GM18498 (cell line): ENCODE data around the gene GAL3ST2.

Experiments
- ATAC-seq: cut with Tn5 transposase; IDR thresholded peaks from one replicate; pipeline ENCODE4 v1.9.1; 2021; ENCODE audit warnings: mild to moderate bottlenecking, moderate library complexity; ENCODE audit not compliant: unreplicated experiment

The GAL3ST2 gene

DNA sequence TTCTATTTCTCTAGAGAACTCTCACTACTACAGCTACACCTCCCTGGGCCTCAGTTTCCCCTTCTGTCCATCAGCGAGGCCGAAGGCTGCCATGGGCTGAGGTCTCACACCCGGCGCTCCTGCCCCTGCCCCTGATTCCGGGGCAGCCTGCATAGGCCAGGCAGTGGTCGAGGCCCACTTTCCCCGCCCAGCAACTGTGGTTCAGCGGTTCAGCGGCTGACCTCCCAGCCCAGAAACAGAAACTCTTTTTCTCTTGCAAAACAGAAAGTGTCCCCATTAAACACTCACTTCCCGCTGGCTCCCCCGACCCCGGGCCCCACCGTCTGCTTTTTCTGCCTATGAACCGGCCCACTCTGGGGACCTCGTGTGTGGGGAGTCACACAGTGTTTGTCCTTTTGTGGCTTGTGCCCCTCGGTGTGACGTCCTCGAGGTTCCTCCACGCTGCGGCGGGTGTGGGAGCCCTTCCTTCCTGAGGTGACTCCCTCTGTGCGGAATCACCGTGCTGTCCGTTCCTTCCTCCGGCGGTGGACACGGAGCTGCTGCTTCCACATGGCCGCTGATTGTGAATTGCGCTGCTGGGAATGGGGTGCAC, 66.1 kb downstream of the GAL3ST2 start:
- ATAC-seq, result no peak

DNA sequence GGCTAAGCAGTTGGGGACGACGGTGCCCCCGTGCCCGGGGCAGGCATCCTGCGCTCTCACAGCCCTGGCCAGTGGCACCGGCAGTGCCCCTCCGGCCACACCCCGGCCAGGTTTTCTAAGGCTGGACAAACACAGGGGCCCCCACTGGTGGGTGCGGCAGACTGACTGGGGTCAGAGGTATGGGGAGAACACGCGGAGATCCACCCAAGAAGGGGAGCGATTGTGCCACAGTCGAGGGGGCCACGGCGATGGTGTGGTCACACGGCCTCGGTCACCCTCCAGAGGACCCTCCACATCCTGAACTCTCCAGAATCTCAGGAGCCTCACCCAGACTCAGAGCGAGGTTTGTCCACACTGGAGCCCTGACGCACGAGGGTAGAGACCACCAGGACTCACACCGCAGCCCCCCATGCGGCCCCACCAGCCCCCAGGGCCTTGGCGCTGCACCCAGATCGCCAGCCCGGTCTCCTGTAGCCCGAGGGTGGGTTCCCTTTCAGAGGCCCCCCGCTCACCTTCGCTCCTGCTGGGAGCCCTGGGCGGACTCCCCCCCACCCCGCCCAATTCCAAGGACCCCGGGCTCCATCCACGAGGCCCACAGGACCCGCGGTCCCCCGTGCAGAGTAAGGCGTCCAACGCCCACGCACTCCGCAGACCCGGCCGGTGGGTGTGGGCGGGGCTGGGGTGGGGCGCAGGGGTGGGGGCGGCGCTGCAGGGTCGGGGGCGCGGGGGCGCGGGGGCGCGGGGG, 66.9 kb downstream of the GAL3ST2 start:
- peak; percentile 4 for ATAC-seq

DNA sequence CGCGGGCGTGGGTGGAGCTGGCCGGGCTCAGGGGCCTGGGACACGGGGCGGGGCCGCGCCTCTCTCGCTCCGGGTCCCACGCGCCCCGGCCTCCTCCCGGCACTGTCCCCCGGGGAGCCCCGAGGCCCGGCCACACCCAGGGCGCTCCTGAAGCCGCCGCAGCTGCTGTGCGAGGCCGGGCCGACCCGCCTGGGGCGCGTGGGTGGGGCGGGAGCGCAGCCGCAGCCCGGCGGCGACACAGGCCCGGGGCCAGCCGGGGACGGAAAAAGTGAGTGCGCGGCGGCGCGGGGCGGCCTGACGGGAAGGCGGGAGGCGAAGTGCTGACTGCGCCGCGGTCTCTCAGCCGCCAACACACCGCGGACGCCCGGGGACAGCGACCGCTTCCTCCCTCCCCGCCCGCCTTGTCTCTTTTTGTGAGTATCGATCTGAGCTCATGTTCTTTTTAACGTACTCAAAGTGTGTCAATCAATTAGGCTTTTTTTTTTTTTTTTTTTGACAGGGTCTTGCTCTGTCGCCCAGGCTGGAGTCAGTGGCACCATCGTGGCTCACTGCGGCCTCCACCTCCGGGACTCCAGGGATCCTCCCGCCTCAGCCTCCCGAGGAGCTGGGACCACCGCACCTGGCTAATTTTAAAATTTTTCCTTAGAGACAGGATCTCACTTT, 67.6 kb downstream of the GAL3ST2 start:
- peak; percentile 72 for ATAC-seq

DNA sequence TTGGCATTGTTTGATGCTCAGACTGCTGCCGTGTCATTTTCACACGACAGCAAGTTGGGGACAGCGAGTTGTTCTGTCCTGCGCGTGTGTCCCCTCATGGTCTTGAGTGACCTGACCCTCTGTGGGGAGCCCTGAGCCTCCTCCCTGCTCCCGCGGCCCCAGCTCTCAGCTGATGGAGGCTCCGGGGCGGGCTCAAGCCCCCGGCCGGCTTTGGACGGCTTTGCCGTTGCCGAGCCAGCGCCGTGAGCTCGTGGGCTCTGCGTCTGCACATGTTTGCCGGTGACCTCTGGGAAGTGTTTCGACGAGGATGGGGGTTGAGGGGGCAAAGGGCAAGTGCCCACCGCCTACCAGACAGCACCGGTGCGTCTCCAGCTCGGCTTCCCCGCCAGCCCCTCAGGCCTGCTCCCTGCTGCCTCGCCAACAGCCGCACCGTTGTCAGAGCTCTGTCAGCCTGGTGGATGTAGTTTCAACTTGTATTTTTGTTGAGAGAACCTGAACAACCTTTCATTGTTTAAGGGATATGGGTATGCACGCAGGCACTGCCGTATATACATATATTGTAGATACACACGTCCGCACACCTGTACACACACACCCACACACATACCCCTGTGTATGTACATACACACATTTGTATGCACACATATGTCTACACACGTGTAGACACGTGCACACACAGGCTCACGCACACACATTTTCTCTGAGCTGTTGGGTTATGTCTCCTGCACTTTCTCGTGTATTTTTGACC, 68.4 kb downstream of the GAL3ST2 start:
- ATAC-seq, result no peak

DNA sequence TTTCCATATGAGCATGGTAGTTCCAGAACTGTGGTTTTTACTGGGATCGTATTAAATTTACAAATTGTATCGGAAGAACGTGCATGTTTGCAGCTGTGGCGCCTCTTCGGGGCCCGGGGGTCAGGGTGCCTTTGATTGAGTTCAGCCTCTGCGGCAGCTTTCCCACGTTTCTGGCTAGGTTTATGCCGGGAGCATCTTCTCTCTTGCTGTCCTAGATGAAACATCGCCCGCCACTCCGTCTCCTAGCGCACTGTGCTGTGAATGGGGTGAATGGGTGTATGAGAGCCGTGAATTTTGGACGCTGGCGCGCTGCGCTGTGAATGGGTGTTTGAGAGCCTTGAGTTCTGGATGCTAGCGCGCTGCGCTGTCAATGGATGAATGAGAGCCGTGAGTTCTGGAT, 69.8 kb downstream of the GAL3ST2 start:
- no peak for ATAC-seq

DNA sequence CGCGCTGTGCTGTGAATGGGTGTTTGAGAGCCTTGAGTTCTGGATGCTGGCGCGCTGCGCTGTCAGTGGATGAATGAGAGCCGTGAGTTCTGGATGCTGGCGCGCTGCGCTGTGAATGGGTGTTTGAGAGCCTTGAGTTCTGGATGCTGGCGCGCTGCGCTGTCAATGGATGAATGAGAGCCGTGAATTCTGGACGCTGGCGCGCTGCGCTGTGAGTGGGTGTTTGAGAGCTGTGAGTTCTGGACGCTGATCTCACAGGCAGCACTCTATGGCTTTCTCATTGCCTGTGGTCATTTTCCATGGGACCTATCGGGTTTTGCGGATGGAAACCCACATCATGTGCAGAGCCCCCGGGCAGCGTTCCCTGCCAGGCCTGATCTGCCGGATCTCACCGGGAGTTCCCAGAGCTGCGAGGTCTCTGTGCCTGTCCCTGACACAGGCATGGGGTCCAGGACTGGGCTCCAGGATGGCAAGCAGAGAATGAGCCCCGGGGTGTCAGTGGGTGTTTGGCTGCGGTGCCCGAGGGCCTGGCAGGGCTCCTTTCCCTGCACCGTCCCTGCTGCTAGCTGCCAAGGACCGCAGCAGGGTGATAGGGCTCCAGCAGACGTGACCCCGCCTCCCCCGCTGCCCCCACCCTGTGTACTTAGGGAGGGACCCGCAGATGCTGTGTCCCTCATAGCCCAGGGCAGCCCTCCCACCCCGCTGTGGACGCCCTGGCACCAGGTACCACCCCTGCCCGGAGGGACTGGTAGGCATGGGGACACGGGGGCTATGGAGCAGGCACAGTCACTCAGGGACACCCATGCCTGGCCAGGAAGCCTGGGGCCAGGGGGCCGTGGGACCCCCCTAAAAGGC, 72.4 kb downstream of the GAL3ST2 start:
- no peak for ATAC-seq

DNA sequence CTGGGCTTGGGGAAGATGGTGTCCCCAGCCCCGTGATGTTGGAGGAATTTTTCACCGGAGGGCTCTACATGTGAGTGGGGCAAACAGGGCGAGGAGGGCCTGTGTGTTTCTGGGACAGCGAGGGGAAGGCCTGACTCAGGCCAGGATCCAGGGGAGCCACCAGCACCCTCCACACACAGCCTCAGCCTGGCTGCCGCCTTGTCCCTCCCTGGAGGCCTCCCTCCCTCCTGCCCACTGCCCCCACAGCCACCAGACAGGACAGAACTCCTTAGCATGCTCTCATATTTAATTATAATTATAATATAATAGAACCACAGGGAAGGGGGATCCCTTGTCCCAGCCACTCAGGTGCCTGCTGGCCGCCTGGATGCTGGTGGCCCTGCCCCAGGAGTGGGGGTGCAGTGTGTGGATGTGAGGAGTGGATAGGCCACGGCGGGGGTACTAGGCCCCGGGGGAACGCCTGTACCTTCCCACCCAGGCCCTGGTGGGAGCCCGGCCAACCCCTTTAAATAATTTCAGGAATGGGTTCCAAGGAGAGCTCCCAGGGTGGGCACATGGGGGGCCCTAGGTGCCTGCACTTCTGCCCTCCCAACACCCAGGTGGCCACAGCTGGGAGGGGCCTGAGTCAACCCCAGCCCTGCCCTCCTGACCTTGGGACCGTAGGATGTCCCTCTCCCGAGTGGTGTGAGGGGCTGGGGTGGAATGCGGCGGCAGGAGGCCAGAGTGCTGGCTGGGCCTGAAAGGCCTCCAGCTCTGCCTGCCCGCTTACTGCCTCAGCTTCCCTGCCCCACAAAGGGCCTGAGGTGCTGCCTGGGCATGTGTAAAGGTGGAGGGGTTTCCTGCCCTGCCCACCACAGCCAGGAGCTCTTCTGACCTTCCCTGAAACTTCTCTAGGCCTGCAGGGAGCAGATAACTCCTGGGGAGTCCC, 73.3 kb downstream of the GAL3ST2 start:
- ATAC-seq, result no peak

DNA sequence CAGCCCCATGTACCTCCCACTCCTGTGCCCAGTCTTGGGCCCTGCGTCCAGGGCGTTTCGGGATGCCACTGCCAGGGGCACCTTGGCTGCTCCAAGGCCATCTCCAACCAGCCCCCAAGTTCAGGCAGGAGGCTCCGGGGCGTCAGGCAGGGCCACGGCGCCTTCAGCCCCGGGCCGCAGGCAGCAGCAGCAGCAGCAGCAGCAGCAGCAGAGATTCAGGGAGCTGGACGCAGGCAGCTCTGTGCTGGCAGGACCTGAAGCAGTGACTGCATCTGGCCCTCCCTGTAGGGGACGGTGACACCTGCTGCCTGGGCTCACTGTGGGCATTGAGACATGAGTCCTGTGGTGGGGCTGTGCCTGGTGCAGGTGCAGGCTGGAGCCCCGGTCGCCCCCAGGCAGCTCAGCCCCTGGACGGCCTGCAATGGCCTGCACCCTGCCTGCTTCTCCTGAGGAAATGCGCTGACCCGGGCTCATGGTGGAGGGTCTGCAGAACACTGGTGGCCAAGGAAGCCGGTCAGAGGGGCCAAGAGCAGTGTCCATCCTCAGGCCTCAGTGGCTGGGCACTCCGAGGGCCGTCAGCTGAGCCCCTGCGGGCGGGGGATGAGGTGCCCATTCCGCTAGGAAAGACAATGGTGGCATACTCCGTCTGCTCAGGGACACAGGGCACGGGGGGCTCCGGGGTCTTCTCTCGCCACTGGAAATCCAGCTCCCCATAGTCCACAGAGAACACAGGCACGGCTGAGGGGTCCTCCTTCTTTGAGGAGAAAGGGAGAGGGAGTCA, 74.1 kb downstream of the GAL3ST2 start:
- ATAC-seq, result no peak

DNA sequence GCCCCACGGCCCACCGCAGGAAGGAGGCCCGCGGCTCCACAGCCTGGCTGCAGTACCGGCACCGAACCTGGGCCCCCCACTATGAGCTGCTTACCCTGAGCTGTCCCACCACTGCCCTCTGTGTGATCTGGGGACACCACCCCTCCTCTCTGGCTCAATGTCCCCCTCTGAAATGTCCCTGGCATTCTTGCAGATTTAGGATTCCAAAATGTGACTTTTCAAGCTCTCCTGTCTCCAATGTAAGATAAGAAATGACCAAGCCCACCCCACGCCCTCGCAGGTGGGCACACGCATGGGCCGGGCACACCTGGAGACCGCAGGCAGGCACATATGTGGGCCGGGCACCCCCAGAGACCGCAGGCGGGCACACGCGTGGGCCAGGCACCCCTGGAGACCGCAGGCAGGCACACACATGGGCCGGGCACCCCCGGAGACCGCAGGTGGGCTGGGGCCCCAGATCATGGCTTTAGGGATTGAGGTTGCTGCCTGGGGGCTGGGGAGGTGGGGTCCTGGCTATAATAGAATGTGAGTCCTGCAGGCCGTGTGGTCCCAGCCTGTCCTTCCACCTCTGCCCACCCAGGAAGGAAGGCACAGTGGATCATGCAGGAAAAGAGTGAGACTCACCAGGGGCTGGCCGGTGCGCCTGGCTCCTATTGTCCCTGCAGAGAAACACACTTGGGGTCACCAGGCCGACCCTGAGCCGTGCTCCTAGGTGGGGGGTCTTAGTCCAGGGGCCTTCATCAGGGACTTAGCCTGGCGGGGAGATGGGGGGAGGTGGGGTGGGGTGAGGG, 74.9 kb downstream of the GAL3ST2 start:
- ATAC-seq, result no peak

DNA sequence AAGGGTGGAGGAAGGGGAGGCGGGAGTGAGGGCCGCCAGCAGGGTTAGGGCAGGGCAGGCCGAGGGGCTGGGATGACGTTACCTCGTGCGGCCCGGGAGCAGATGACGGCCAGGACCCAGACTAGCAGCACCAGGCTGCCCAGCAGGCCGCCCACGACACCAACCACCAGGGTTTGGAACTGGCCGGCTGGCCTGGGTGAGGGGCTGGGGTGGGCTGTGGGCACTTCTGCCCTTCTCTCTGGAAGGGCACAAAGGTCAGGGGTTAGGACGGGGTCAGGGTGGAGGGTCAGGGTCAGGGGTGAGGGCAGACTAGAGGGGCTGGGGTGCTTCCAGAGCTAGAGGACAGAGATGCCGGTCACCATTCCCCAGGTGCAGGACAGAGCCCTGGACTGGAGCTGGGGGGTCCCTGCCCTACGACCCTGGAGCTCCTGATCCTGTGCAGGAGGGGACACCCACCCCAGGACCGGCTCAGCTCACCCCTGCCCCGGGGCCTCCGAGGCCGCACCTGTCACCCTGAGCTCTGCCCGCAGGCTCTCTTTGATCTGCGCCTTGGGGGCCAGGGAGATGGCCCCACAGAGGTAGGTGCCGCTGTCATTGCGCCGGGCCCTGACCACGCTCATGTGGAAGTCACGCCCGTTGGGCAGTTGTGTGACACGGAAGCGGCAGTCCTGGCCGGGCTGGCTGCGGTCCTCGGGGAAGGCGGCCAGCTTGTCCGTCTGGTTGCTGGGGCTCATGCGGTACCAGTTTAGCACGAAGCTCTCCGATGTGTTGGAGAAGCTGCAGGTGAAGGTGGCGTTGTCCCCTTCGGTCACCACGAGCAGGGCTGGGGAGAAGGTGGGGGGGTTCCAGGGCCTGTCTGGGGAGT, 75.7 kb downstream of the GAL3ST2 start:
- no peak for ATAC-seq

DNA sequence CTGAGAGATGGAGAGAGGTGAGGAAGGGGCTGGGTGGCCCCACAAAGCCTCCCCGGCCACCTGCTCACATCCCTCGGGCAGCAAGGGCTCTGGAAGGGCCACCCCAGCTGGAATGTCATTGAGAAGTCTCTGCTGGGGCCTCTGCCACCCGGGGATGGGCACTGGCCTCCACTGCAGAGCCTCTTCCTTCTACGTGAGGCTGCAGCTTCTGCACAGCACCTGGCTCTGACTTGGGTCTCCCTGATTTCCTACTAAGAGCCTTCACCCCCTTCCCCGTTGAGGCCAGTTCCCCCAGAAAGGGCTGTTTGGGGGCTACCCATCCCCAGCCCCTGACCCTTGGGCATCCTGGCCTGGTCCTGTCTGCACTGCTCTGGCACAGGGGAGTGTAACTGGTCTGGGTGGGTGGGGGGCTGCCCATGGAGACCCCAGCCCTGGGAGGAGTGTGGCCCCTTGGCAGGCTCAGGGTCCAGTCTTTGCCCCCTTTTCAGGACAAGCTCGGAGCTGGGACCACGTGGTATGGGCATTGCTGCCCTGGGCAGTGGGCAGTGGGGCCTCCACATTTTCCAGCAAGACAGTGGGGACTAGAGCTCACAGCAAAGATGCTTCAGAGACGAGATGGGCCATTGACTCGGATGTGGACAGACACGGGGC, 76.5 kb downstream of the GAL3ST2 start:
- ATAC-seq, result no peak
